ENCODE results near the gene GPR15LG.
"Not testable (repeated sequence)": the region's sequence is repeated elsewhere in the genome, so short reads cannot be mapped to it uniquely, and the experiment has no call there.

GPR15LG gene

GRCh38 chr10:84166620-84167288 lies 6.8 kb upstream of the GPR15LG start:
- DNase-seq, result no peak

GRCh38 chr10:84167289-84167653 lies 6.3 kb upstream of the GPR15LG start:
- DNase-seq, result not testable (repeated sequence)

- not testable (repeated sequence) for DNase-seq
Measured at GRCh38 chr10:84168382-84168781, 5.2 kb upstream of the GPR15LG start.

GRCh38 chr10:84171237-84171636 lies 2.4 kb upstream of the GPR15LG start:
- DNase-seq, result not testable (repeated sequence)

GRCh38 chr10:84171700-84172466 lies 1.7 kb upstream of the GPR15LG start:
- DNase-seq, result not testable (repeated sequence)

GRCh38 chr10:84172467-84173356 lies 889 bp upstream of the GPR15LG start:
- no peak for DNase-seq

- no peak for DNase-seq
Measured at GRCh38 chr10:84175436-84175835, 1.8 kb downstream of the GPR15LG start.

- DNase-seq, result no peak
Measured at GRCh38 chr10:84176351-84176750, 2.8 kb downstream of the GPR15LG start.

- no peak for DNase-seq
Measured at GRCh38 chr10:84176836-84177474, 3.4 kb downstream of the GPR15LG start.

GRCh38 chr10:84177541-84178141 lies 4.0 kb downstream of the GPR15LG start:
- no peak for DNase-seq

GRCh38 chr10:84178160-84178609 lies 4.6 kb downstream of the GPR15LG start:
- DNase-seq, result no peak

- DNase-seq, result peak; percentile 42
Measured at GRCh38 chr10:84179059-84179710, 5.6 kb downstream of the GPR15LG start.

GRCh38 chr10:84180386-84180785 lies 6.8 kb downstream of the GPR15LG start:
- not testable (repeated sequence) for DNase-seq

- no peak for DNase-seq
Measured at GRCh38 chr10:84181631-84182030, 8.0 kb downstream of the GPR15LG start.

GRCh38 chr10:84184517-84184916 lies 10.9 kb downstream of the GPR15LG start:
- no peak for DNase-seq

- no peak for DNase-seq
Measured at GRCh38 chr10:84185526-84186175, 12.1 kb downstream of the GPR15LG start.

- no peak for DNase-seq
Measured at GRCh38 chr10:84188815-84189214, 15.2 kb downstream of the GPR15LG start.

- DNase-seq, result no peak
Measured at GRCh38 chr10:84190621-84191020, 17.0 kb downstream of the GPR15LG start.

- no peak for DNase-seq
Measured at GRCh38 chr10:84191106-84191505, 17.5 kb downstream of the GPR15LG start.

GRCh38 chr10:84193327-84193726 lies 19.7 kb downstream of the GPR15LG start:
- no peak for DNase-seq

GRCh38 chr10:84193846-84194423 lies 20.3 kb downstream of the GPR15LG start:
- no peak for DNase-seq

Measured in NCI-H2029 treated with DMSO at 0.1 percent for 48 hours (cell line).